ENCODE data around the gene HNRNPR. TPM values are rescaled to one million over a fixed set of nuclear protein-coding genes. Genes with fewer than 3 reads are reported as not detected.

Gene HNRNPR
- total RNA-seq: 200 TPM

GRCh38 chr1:23344111-23344986 lies at the start of gene HNRNPR:
HNRNPR (minus strand) TSS chr1:23344284; CDS start chr1:23341008, 3,276 bp downstream.

DNA sequence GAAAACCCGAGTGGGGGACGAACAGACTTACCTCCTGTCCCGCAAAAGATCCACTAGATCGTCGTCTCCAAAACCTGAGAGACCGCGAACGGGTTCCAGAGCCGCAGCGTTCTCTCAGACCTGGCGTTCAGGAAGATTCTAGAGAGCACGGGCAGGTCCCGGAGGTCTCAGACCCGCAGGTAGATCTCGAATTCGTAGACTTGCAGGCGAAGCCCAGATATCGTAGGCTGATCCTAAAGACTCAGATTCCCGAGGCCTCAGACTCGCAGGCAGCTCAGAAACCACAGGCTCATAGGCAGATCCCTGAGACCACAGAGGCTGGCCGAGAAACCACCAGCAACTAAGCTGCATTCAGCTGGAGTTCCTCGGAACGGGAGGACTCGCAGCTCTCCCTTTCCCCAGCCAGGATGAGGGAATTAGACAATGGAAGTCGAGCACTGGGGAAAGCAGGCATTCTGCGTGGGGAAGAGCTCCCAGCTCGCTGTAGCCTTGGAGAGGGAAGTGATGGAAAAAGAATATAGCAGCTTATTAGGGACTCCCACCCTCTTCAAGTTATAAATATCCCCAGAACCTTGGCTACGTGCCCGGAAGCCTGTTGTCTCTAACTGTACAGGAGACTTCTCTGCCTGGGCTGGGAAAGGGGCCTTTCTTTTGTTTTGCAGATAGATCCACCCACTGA lies 25.4 kb upstream of the HNRNPR start, which contains the start of gene ZNF436:
TSS of gene ZNF436 (minus strand) at position 502 of the 679 bp plus-strand sequence. CDS start 1,831 bp downstream, outside the sequence.

Other genes with a start within 250 kb of the HNRNPR start
- 26.1 TPM for gene LUZP1, start 175.4 kb downstream of the HNRNPR start, total RNA-seq
- gene HTR1D, start 126.8 kb downstream of the HNRNPR start, total RNA-seq: not detected
- gene ZNF436, start 25.6 kb upstream of the HNRNPR start, total RNA-seq: 40.3 TPM
- 50.6 TPM for gene TCEA3, start 80.5 kb upstream of the HNRNPR start, total RNA-seq
- gene ASAP3, start 139.9 kb upstream of the HNRNPR start, total RNA-seq: 48.7 TPM
- gene E2F2, start 186.9 kb upstream of the HNRNPR start, total RNA-seq: 4.2 TPM
- gene ID3, start 215.2 kb upstream of the HNRNPR start, total RNA-seq: 222 TPM

All from camera-type eye (tissue), 1 donor.